ENCODE measurements around the gene DPH1.
"Not testable (repeated sequence)": the region's sequence is repeated elsewhere in the genome, so short reads cannot be mapped to it uniquely, and the experiment has no call there.

DPH1 gene

DNA sequence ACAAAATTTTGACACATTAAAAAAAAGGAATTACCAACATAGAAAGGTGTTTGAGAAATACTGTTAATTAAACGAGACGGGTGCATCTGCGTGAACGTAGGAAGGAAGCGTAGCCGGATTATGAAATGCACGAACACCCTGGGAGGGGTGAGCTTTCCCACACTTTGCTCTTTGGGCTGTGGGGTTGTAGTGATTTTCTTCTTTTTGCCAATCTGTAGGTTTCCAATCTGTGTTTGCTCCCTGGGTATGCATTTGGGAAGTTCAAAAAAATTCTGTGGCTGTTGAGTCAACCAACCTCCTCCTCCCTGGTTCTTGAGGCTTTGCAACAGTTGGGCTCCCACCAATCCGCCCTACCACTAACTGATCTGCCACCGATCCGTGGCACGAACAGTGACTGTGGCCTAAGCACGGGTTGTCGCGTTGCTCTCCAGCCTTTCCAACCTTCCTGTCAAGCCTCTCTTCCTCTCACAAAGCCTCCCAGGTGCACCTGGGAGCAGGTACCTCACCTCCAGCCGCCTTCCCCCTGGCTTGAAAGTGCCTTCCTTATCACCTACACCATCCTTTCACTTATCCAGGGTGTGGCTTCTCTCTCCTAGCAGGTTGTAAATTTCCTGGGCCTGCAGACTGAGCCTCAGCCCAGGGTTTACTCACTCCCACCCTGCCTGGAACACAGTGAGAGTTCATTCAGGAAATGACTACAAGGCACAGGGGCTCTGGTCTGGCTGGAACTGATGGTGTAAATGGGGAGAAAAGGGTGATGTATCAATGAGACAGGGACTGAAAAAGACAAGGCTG lies 21.4 kb upstream of the DPH1 start:
- DNase-seq, result no peak

GRCh38 chr17:2009737-2010136 lies 20.2 kb upstream of the DPH1 start:
- no peak for DNase-seq

DNA sequence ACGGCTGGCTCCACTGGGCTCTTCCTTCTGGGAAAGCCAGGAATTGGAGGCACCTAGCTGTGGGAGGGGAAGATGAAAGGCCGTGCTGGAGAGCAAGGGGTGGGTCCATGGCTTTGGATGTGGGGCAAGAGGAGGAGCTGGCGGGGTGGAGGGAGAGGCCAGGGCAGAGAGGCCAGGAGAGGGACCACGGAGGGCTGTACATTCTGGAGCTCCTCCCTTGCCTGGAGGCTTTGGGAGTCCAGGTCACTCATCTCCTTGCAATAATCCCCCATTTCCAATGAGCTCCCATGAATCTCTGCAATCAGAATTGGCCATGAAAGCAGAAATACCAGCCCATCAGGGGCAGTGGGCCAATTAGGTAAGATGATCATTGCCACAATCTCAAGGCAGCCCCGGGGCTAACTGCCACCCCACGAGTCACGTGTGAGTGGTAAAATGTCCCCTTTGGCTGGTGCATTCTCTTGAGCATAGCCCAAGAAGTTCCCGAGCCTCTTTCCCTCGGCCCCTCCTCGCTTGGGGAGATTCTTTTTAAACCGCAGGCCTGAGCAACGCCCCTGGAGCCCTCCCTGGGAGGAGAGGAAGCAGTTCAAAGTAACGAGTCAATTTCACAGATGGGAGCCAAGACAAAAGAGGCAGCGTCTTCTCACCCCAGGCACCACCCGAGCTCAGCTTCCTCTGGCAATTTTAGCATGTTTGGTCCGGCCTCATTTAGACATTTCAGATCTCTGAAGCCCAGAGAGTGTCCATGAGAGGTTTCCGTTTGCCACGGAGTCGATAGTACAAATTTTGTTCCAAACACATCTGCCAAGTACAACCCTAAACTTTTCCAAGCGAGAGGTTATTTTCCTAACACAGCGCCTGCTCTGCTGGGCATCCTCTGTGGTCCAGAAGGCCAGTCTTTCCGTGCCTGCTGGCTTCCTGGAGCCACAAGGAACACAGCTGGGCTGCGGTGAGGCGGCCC lies 18.3 kb upstream of the DPH1 start:
- DNase-seq, result no peak

DNA sequence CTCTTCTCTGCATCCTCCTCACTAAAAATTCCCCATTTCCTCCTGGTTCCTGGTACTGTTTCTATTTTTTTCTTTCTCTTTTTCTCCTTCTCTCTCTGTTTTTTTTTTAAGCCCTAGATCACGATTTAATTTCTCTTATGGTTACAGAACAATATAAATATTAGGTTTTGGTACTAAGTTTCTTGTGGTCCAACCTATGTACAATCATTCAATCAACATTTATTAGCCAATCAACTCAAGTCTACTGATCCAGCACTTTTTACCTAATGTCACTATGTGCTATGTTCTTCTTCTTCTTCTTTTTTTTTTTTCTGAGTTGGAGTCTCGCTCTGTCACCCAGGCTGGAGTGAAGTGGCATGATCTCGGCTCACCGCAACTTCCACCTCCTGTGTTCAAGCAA lies 17.5 kb upstream of the DPH1 start:
- DNase-seq, result no peak

DNA sequence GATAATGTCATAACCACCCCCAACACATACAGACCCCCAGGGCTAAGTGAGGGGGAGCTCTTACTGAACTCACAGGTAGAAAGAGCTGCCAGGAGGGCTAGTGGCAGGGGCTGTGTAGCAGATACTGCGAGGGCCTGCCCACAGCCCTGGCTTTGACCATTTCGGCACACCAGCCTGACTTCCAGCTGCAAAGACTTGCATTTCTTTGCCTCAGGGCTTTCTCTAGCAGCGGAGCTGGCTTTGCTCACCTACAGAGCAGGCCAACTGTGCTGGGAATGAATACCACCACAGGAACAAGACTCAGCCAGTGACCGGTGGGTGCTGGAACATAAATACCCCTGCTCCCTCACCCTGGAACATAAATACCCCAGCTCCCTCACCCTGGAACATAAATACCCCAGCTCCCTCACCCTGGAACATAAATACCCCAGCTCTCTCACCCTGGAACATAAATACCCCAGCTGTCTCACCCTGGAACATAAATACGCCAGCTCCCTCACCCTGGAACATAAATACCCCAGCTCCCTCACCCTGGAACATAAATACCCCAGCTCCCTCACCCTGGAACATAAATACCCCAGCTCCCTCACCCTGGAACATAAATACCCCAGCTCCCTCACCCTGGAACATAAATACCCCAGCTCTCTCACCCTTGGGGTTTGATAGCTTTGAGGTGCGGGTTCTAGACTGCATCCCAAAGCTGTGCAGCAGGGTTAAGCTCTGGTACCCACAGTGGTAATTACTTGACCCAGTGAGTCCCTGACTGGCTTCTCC lies 16.5 kb upstream of the DPH1 start:
- not testable (repeated sequence) for DNase-seq

- DNase-seq, result no peak
Observed at GRCh38 chr17:2013994-2014317, 16.0 kb upstream of the DPH1 start.

DNA sequence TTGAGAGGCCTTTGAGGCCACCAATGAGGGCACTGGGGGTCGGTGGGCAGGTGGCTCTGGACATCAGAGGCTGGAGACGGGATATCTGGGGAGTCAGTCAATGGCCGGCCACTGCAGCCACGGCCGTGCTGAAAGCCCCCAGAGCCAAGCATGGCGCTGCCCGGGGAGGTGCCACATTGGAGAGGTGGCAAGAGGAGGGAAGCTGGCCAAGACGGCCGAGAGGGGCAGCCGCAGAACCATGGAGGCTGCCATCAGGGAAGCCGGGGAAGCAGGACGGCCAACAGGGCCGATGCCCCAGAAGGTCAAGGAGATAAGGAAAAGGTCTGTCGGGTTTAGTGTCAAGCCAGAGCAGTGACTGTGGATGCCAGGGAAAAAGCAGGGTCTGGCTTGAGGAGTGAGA lies 14.6 kb upstream of the DPH1 start:
- DNase-seq, result no peak

GRCh38 chr17:2016494-2016893 lies 13.5 kb upstream of the DPH1 start:
- no peak for DNase-seq

DNA sequence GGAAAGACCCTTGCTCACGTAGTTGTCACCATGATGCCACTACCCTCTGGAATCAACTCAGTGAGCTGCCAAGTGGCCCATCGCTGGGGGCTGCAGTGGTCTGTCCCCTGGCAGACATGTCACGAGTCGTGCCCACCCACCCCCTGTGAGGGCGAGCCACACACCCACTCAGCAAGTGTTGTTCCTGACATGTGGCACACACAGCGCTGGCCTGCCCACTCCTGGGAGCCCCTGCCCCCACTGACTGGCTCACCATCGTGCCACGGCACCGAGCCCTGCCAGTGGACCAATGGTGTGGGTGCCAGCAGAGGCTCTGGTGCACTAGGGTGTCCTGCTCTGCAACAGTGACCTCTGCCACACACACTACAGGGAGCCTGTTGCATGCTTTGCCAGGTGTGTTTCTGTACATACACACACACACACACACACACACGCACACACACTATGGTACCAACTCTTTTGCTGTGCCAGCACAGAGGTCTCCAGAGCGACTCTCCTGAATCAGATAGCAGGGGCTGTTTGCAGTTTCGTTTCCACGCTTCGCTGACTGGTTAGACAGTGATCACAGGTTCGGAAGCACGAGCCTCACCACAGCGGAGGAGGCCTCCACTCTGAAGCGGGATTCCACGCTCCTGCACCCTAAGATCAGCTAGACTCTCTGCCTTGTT lies 12.5 kb upstream of the DPH1 start:
- DNase-seq, result no peak

GRCh38 chr17:2018716-2019510 lies 11.0 kb upstream of the DPH1 start:
- DNase-seq, result no peak

GRCh38 chr17:2019723-2020122 lies 10.2 kb upstream of the DPH1 start:
- no peak for DNase-seq

GRCh38 chr17:2020721-2021120 lies 9.2 kb upstream of the DPH1 start:
- DNase-seq, result no peak

- no peak for DNase-seq
Observed at GRCh38 chr17:2022647-2023240, 7.2 kb upstream of the DPH1 start.

GRCh38 chr17:2023256-2023655 lies 6.7 kb upstream of the DPH1 start:
- no peak for DNase-seq

DNA sequence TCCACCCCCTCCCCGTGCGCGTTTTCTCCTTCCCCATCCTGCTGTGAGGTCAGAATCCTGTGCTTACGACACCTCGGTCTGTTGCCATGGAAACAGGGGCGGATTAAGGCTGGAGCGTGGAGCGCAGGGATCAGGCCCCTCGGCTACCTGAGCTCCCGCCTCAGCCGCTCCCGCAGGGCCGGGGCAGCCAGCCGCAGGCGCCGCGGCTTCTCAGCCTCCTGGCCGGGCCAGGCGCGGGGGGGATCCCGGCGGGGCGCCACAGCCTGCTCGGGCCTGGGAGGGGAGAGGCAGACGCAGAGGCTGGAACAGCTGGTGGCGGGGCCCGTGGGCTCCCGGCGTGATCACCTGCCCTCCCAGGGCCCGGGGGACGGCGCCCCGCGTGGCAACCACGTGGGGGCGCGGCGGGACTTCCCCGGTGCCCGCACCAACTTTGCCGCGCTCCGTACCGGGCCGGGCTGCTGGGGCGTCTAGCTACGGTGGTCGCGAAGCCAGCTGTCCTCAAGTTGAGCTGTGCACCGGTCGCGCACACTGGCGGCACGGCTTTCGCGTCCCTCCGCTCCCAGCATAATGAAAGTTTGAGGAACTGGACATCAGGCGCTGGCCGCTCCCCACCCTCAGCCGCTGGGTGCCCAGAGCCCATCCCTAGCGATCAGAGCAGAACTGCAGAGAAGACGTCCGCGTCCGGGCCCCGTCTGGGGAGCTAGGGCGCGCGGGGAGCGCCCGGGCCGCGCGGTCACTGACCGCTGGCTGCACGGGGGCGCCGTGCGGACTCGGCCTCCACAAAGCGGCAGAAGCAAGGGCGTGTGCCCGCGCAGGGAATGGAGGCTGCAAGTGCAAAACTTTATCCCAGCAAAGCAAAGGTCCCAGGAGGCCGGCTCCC lies 6.0 kb upstream of the DPH1 start:
- DNase-seq, result no peak

DNA sequence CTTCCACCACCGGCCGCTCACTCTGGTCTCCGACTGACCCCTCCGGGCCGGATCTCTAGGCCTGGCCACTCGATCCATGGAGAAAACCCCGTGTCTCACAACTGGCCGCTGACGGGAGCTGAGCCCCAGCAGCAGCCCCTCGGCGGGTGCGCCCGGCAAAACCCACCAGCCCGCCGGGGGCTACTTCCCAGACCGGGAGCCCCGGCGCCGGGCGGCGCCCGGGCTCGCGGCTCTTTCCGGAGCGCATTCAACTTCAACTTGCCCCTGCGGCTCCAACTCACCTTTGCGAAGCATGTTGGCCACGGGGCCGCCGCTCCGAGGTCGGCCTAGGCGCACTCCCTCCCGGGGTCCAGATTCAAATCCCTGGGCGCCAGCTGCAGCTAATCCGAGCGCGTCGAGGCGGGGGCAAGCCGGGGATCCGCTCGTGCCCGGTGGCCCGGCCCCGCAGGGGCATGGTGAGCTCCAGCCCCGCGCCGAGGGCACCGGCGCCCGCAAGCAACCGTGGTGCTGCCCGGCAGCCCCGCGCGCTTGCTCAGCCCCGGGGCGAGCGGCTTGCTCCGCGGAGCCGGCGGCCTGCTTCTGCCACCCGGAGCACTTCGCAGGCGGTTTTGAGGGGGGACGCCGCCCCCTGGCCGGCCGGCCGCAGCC lies 5.3 kb upstream of the DPH1 start:
- no peak for DNase-seq

GRCh38 chr17:2025220-2025621 lies 4.7 kb upstream of the DPH1 start, which contains the start of gene RTN4RL1:
Gene RTN4RL1, minus strand, starts transcription at chr17:2025334. Its CDS starts 469 bp downstream, at chr17:2024865.
- peak; percentile 59 for DNase-seq

- no peak for DNase-seq
Observed at GRCh38 chr17:2025622-2026309, 4.2 kb upstream of the DPH1 start.
